Esophagus squamous epithelium (tissue), 5 donors: ENCODE results near the gene SPTLC1. TPM values are rescaled to one million over a fixed set of nuclear protein-coding genes. Genes with fewer than 3 reads are reported as not detected.

Source experiments
- DNase-seq: peaks from one replicate; lab custom pipeline; 2025; lab: John Stamatoyannopoulos, UW
- H3K27ac ChIP-seq, 4 donors: fragments of 200-600 bp; sonication (generic); one replicate each; pipeline ENCODE4 v1.5.1; 2016 to 2019; ENCODE audit warnings: mild to moderate bottlenecking in 1 of 4
- H3K27me3 ChIP-seq, 4 donors: fragments of 200-600 bp; sonication (generic); 1 replicate in 3 of 4; 2 replicates in 1 of 4; pipeline versions ENCODE4 v1.5.1 to v1.6.0; 2017 to 2021; ENCODE audit warnings: antibody characterized with exemption in 1 of 4
- H3K36me3 ChIP-seq, 3 donors: fragments of 200-600 bp; sonication (generic); one replicate each; pipeline ENCODE4 v1.5.1; 2016 to 2019
- H3K4me1 ChIP-seq, 3 donors: fragments of 200-600 bp; sonication (generic); one replicate each; pipeline ENCODE4 v1.5.1; 2017 to 2019
- H3K4me3 ChIP-seq, 4 donors: fragments of 200-600 bp; sonication (generic); 1 replicate in 3 of 4; 2 replicates in 1 of 4; pipeline ENCODE4 v1.5.1; 2016 to 2019; ENCODE audit warnings: mild to moderate bottlenecking in 2 of 4, moderate library complexity in 1 of 4
- H3K9me3 ChIP-seq, 3 donors: fragments of 200-600 bp; sonication (generic); one replicate each; pipeline ENCODE4 v1.5.1; 2016 to 2019
- POLR2A ChIP-seq, 4 donors: fragments of 450-650 bp; IDR thresholded peaks; one replicate each; pipeline ENCODE4 v1.6.1; 2017; ENCODE audit warnings: antibody characterized with exemption in 4 of 4, mild to moderate bottlenecking in 4 of 4, moderate library complexity in 3 of 4
- WGBS, 2 donors: methylation state at CpG; one replicate each; pipeline ENCODE4 v1.1.5; 2018; 5-methylcytosine and 5-hydroxymethylcytosine counted together
- intact Hi-C: fragments of 100-400 bp; cut with DNase I; formaldehyde crosslinking; loops from one replicate; pipeline ENCODE4 v1.15.0; 2022
- small RNA-seq, 4 donors: library from RNA; depleted of rRNA; stranded (forward); fragments of <200 nt; gene quantifications; one replicate each; pipeline ENCODE3, GENCODE V24; 2016
- total RNA-seq, 4 donors: library from RNA; depleted of rRNA; stranded (reverse); fragments of >200 nt; gene quantifications; one replicate each; pipeline ENCODE4 v1.1.0, GENCODE V29; 2016
- TF ChIP-seq, protein P1 (sequence below), 6 experiments: fragments of 450-650 bp in 4 of 6; fragments of 200-600 bp in 2 of 6; sonication (generic) in 2 of 6; IDR thresholded peaks; one replicate each; pipeline ENCODE4 v1.5.1; 2016 to 2019; ENCODE audit warnings: antibody characterized with exemption in 6 of 6, mild to moderate bottlenecking in 4 of 6, moderate library complexity in 4 of 6
- donor health status: DM: yes; HTN: yes; CAD: no.

The SPTLC1 gene
- total RNA-seq, 4 donors from 2014 or later: 91.4 to 107 (median 96.5) TPM

DNA sequence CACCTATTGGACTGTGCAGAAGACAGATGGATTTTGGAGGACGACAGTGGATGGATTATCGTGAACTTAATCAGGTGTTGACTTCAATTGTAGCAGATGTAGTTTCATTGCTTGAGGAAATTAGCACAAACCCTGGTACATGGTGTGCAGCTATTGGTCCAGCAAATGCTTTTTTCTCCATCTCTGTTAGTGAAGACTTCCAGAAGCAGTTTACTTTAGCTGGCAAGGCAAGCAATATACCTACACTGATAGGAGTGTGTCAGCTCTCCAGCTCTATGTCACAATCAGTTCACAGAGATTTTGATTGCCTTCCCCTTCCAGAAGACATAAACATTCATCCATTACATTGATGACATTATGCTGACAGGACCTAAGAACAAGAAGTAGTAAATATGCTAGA, 129.5 kb downstream of the SPTLC1 start:
- no peak overlapping the region for H3K27ac ChIP-seq
- no peaks in the 10 kb centered on the region for H3K4me1 ChIP-seq
- peaks cover 0 to 5% (median 0%) of the 10 kb centered on the region in 4 donors for H3K27me3 ChIP-seq
- H3K36me3 ChIP-seq: no peaks in the 10 kb centered on the region
- WGBS, 2 donors: 76 to 87% methylated on average over 2 of the region's 2 CpGs
- intact Hi-C loops: no loop called here
- no peaks in the 10 kb centered on the region for H3K9me3 ChIP-seq
- no peak overlapping the region for H3K4me3 ChIP-seq
- TF ChIP-seq POLR2A (IDR thresholded peaks at IDR 0.05): no peak
- TF ChIP-seq, protein P1, sequence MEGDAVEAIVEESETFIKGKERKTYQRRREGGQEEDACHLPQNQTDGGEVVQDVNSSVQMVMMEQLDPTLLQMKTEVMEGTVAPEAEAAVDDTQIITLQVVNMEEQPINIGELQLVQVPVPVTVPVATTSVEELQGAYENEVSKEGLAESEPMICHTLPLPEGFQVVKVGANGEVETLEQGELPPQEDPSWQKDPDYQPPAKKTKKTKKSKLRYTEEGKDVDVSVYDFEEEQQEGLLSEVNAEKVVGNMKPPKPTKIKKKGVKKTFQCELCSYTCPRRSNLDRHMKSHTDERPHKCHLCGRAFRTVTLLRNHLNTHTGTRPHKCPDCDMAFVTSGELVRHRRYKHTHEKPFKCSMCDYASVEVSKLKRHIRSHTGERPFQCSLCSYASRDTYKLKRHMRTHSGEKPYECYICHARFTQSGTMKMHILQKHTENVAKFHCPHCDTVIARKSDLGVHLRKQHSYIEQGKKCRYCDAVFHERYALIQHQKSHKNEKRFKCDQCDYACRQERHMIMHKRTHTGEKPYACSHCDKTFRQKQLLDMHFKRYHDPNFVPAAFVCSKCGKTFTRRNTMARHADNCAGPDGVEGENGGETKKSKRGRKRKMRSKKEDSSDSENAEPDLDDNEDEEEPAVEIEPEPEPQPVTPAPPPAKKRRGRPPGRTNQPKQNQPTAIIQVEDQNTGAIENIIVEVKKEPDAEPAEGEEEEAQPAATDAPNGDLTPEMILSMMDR (IDR thresholded peaks at IDR 0.05): no peak
- DNase-seq: no peak

Small RNA genes lying within 50 kb of the gene (small RNA-seq; reads per million reads assigned to genes)
- gene MTATP6P29 (0 reads per million in 4 donors), gene MTND4LP7 (0 reads per million in 4 donors)

Other genes with a start within 250 kb of the SPTLC1 start
- gene ROR2, start 165.2 kb downstream of the SPTLC1 start, total RNA-seq: 10 to 100 TPM in 1 of 4 donors, 1 to 10 TPM in 2, under 1 TPM in 1; 0.68 to 12.6 (median 3.7) TPM
- 100 to 1,000 TPM in 2 of 4 donors, 10 to 100 TPM in 2; 56.8 to 136 (median 91.2) TPM for gene IARS1, start 178.3 kb upstream of the SPTLC1 start, total RNA-seq
- gene NOL8, start 209.9 kb upstream of the SPTLC1 start, total RNA-seq: 10 to 100 TPM; 20.7 to 52.3 (median 37.2) TPM
- gene CENPP, start 210.5 kb upstream of the SPTLC1 start, total RNA-seq: 10 to 100 TPM in 1 of 4 donors, 1 to 10 TPM in 3; 6.0 to 10.7 (median 7.5) TPM